ENCODE measurements around the gene SYNM. TPM values are rescaled to one million over a fixed set of nuclear protein-coding genes. Genes with fewer than 3 reads are reported as not detected.

The SYNM gene
- total and polyA plus RNA-seq, 2 of the 8 experiments (the other 6 are each of a cell fraction or from before 2014, with no cell fraction given): 0.89 to 2.0 TPM

DNA sequence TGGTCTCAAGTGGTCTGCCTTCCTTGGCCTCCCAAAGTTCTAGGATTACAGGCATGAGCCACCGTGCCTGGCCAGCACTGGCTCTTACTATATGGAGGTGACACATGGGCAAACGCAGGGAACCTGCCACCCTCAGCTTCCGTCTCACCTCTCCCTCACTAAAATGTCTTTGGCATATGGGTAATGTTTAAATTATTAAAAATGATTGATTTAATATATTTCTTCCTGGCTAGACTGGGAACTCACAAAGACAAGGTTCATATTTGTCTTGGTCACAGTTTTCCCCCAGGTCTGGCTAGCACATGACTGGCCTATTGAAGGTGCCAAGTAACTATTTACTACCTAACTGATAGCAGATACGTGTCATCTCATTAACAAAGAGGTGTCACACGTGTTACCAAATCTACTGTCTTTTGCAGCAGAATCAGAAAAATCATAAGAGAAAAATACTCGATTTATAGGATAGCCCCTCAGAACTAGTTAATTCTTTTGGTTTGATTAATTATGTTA is 48.2 kb downstream of the SYNM start:
- DNase-seq (ENCODE audit: low read depth in 1 of 2, low spot score in 2 of 2) (no peak), FAIRE-seq (no peak)
- no peak for TF ChIP-seq CHD2 (IDR thresholded peaks at IDR 0.05; ENCODE audit: low read length)
- no peak for TF ChIP-seq KDM1A (IDR thresholded peaks at IDR 0.05; ENCODE audit: borderline replicate concordance, low read length)
- TF ChIP-seq RAD21 (IDR thresholded peaks at IDR 0.05 in 1 of 2, conservative IDR thresholded peaks at IDR 0.05 in 1 of 2; ENCODE audit: low read depth in 2 of 2, low read length in 2 of 2): no peak
- no peak for TF ChIP-seq CHD1 (IDR thresholded peaks at IDR 0.05; ENCODE audit: low read depth, low read length)
- Histone ChIP-seq H3K4ac (replicated peaks; ENCODE audit: insufficient read length, low read depth, low read length) (no peak overlapping the region), H3K18ac (ENCODE audit: extremely low read depth, low read length) (no peak overlapping the region), H2BK20ac (ENCODE audit: low read length) (no peak overlapping the region), H3K79me1 (ENCODE audit: low read depth, low read length) (no peaks in the 10 kb centered on the region), H3K79me2 (ENCODE audit: control insufficient read depth in 1 of 2, insufficient read depth in 2 of 2, low read length in 2 of 2) (no peaks in the 10 kb centered on the region), H3K27ac (ENCODE audit: low read depth, low read length) (no peak overlapping the region), H4K8ac (ENCODE audit: extremely low read depth, insufficient read depth, low read length) (no peak overlapping the region), H3K36me3 (ENCODE audit: control insufficient read depth in 2 of 4, insufficient read depth in 4 of 4, low read length in 3 of 4) (peaks cover 0 to 4% (median 0%) of the 10 kb centered on the region in 4 experiments; a peak in 1 of 8 replicates), H2AFZ (ENCODE audit: low read length) (no peak overlapping the region), H3K4me3 (ENCODE audit: extremely low read depth in 1 of 4, insufficient read depth in 2 of 4, low read depth in 3 of 4, low read length in 4 of 4) (no peak overlapping the region), H2BK120ac (replicated peaks; ENCODE audit: low read depth, low read length) (no peak overlapping the region), H2AK5ac (ENCODE audit: low read depth, low read length) (no peak overlapping the region), H3K56ac (replicated peaks; ENCODE audit: insufficient read length, low read depth, low read length) (no peak overlapping the region), H3K14ac (ENCODE audit: insufficient read length) (no peak overlapping the region), H2BK5ac (ENCODE audit: low read depth, low read length) (no peak overlapping the region), H3K4me2 (ENCODE audit: insufficient read depth in 1 of 2, low read depth in 2 of 2, low read length in 2 of 2) (no peak overlapping the region), H2BK15ac (ENCODE audit: low read length) (no peak overlapping the region), H3K23ac (ENCODE audit: insufficient read length) (no peak overlapping the region), H4K20me1 (replicated peaks in 1 of 2; ENCODE audit: control insufficient read depth in 1 of 2, insufficient read depth in 2 of 2, low read length in 2 of 2) (no peaks in the 10 kb centered on the region), H3K9ac (replicated peaks in 1 of 4; ENCODE audit: extremely low read depth in 1 of 4, low read depth in 3 of 4, low read length in 3 of 4) (no peak overlapping the region), H4K5ac (ENCODE audit: insufficient read length, low read depth, low read length) (no peak overlapping the region), H3K9me3 (ENCODE audit: insufficient read depth in 2 of 2, low read depth in 1 of 2, low read length in 1 of 2) (no peaks in the 10 kb centered on the region), H4K91ac (replicated peaks; ENCODE audit: insufficient read length, low read length) (no peak overlapping the region), H3K23me2 (ENCODE audit: low read depth, low read length) (no peaks in the 10 kb centered on the region), H3K4me1 (replicated peaks in 1 of 4; ENCODE audit: control insufficient read depth in 3 of 4, insufficient read depth in 4 of 4, low read length in 3 of 4) (peaks cover 0 to 4% (median 3%) of the 10 kb centered on the region in 4 experiments; a peak in 4 of 7 replicates), H2BK12ac (ENCODE audit: low read depth, low read length) (no peak overlapping the region), H3K27me3 (replicated peaks in 1 of 4; ENCODE audit: control insufficient read depth in 3 of 4, extremely low read depth in 1 of 4, insufficient read depth in 3 of 4, low read length in 3 of 4) (no peaks in the 10 kb centered on the region)
- POLR2A ChIA-PET (ENCODE audit: partially characterized antibody): no interaction called here
- CTCF ChIA-PET (ENCODE audit: partially characterized antibody): interaction anchor here (0.9 to 1.6 kb wide), 2 partner anchors 19 to 47 kb away, joined by 3 to 6 read pairs; no protein-coding TSS in a partner anchor
- 87% methylated on average over 6 of the region's 6 CpGs; no CpG with 5 or more reads in 1 of the 2 experiments for WGBS, 2 experiments (ENCODE audit: extremely low coverage in 1 of 2, insufficient coverage in 1 of 2, insufficient read length in 1 of 2, insufficient replicate concordance in 2 of 2, low coverage in 1 of 2, low lambda C conversion rate in 2 of 2, missing lambda C conversion rate in 1 of 2)
